Kidney (tissue), 14 donors: ENCODE results near the gene PDHX. TPM values are rescaled to one million over a fixed set of nuclear protein-coding genes. Genes with fewer than 3 reads are reported as not detected.

Source experiments
- DNase-seq, 5 donors: peaks; one replicate each; pipeline ENCODE4 v3.0.0-alpha.2; 2013 to 2020
- FAIRE-seq: peaks from 2 replicates; lab custom pipeline; 2012; peaks lifted over from hg19 to GRCh38; lab: Jason Lieb, UNC
- H3K27ac ChIP-seq, 2 donors: one replicate each; pipeline ENCODE4 v1.7.0; 2013; ENCODE audit warnings: low read depth in 2 of 2, low read length in 2 of 2, inconsistent platforms in 1 of 2
- H3K27me3 ChIP-seq: one replicate; pipeline ENCODE4 v1.7.1; 2013; ENCODE audit warnings: low read length, inconsistent platforms; ENCODE audit not compliant: control insufficient read depth, insufficient read depth
- H3K36me3 ChIP-seq, 3 donors: one replicate each; pipeline versions ENCODE4 v1.7.0 to v1.7.1; 2013; ENCODE audit warnings: low read length in 3 of 3, control low read depth in 1 of 3, inconsistent platforms in 1 of 3; ENCODE audit not compliant: insufficient read depth in 3 of 3, control insufficient read depth in 2 of 3
- H3K4me1 ChIP-seq, 3 donors: one replicate each; pipeline versions ENCODE4 v1.7.0 to v1.7.1; 2013; ENCODE audit warnings: low read length in 3 of 3, inconsistent platforms in 1 of 3, low read depth in 1 of 3; ENCODE audit not compliant: control insufficient read depth in 2 of 3, insufficient read depth in 2 of 3
- H3K4me3 ChIP-seq, 3 donors: one replicate each; pipeline versions ENCODE4 v1.7.0 to v1.8.1; 2013; ENCODE audit warnings: low read length in 3 of 3, control low read depth in 1 of 3, inconsistent platforms in 1 of 3
- H3K9ac ChIP-seq, 3 donors: one replicate each; pipeline versions ENCODE4 v1.7.0 to v1.7.1; 2013; ENCODE audit warnings: low read length in 3 of 3, control low read depth in 1 of 3, inconsistent platforms in 1 of 3
- H3K9me3 ChIP-seq, 3 donors: one replicate each; pipeline versions ENCODE4 v1.7.0 to v1.7.1; 2013; ENCODE audit warnings: low read length in 3 of 3, control low read depth in 1 of 3, inconsistent platforms in 1 of 3; ENCODE audit not compliant: control insufficient read depth in 2 of 3, insufficient read depth in 1 of 3
- intact Hi-C: fragments of 100-400 bp; cut with DNase I; formaldehyde crosslinking; loops from one replicate; pipeline ENCODE4 v1.11.1; 2022
- polyA plus RNA-seq: library from polyadenylated mRNA; stranded (reverse); fragments of 350-450 nt; fragmentation: Illumina TruSeq; extraction: RNeasy Lipid Tissue Mini Kit (QIAGEN cat#74804); gene quantifications from one replicate; pipeline ENCODE4 v1.2.3, GENCODE V29; 2014; ENCODE audit warnings: low read depth, low replicate concordance; ENCODE audit not compliant: insufficient read depth
- total RNA-seq: library from RNA; stranded (reverse); fragmentation: NEBNext Ultra II Directional; extraction: Animal tissue kit (Norgen Biotek cat#: 25700); gene quantifications from one replicate; pipeline ENCODE4 v1.2.1, GENCODE V29; 2021
- TF ChIP-seq, protein P1 (sequence below): IDR thresholded peaks from 3 replicates; pipeline ENCODE4 v1.5.1; 2012; ENCODE audit warnings: mild to moderate bottlenecking, moderate library complexity, borderline replicate concordance; ENCODE audit not compliant: insufficient read depth; ENCODE audit errors: extremely low read depth
- donor health status: control.
- donor health status: control.
- donor health status: control.
- donor health status: control.
- donor health status: control.
- donor health status: DM: yes; HTN: yes; CAD: no.
- donor health status: Normal renal cell carcinoma (clear cell type).

PDHX gene
- total and polyA plus RNA-seq, 2 donors from 2014 or later: 29.6 to 32.6 TPM

DNA sequence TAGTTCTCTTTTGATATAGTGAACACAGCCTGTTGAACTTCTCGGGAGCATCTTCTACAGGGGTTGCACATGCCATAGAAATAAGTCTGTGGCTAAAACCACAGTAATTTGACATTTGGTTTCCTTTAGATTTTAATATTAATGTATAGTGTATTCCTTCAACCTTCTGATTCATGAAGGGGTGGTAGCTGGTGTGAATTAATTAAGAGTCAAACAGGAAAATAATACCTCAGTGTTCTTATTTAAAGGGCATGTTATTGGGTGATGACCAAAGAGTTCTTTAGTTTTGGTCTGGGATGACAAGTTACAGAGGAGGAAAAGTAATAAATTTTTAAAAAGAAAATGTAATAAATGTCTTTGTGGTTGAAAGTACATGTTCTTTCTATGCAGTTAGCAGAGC lies 86.8 kb downstream of the PDHX start:
- H3K9me3 ChIP-seq: no peaks in the 10 kb centered on the region
- H3K27me3 ChIP-seq: no peaks in the 10 kb centered on the region
- FAIRE-seq: no peak
- no peak overlapping the region for H3K9ac ChIP-seq
- no peak overlapping the region for H3K27ac ChIP-seq
- no peak for DNase-seq
- no peak overlapping the region for H3K4me3 ChIP-seq
- peaks cover 0 to 2% (median 0%) of the 10 kb centered on the region in 3 donors for H3K4me1 ChIP-seq
- TF ChIP-seq, protein P1, sequence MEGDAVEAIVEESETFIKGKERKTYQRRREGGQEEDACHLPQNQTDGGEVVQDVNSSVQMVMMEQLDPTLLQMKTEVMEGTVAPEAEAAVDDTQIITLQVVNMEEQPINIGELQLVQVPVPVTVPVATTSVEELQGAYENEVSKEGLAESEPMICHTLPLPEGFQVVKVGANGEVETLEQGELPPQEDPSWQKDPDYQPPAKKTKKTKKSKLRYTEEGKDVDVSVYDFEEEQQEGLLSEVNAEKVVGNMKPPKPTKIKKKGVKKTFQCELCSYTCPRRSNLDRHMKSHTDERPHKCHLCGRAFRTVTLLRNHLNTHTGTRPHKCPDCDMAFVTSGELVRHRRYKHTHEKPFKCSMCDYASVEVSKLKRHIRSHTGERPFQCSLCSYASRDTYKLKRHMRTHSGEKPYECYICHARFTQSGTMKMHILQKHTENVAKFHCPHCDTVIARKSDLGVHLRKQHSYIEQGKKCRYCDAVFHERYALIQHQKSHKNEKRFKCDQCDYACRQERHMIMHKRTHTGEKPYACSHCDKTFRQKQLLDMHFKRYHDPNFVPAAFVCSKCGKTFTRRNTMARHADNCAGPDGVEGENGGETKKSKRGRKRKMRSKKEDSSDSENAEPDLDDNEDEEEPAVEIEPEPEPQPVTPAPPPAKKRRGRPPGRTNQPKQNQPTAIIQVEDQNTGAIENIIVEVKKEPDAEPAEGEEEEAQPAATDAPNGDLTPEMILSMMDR: no peak
- intact Hi-C loops: no loop called here
- H3K36me3 ChIP-seq: no peaks in the 10 kb centered on the region

DNA sequence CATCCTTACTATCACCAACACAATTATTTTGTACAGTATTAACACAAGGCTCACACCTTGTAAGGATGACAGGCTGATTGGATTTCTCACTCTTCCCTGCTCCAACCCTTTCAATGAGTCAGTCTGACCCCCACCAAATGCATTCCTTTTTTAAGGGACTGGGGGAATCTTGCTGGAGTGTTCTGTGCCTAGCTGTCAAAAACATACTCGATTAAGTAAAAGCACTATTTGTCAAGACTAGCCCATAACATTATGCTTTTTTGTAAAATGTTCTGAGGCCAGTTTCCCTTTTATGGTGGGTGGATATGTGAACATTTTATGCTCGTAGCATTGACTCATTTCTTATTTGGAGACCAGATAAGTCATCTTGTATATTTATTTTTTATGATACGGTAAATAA lies 87.2 kb downstream of the PDHX start:
- Histone ChIP-seq H3K27me3 (no peaks in the 10 kb centered on the region), H3K4me1 (peaks cover 0 to 2% (median 0%) of the 10 kb centered on the region in 3 donors), H3K36me3 (no peaks in the 10 kb centered on the region), H3K9me3 (no peaks in the 10 kb centered on the region), H3K4me3 (no peak overlapping the region), H3K9ac (no peak overlapping the region), H3K27ac (no peak overlapping the region)
- TF ChIP-seq, protein P1: no peak
- intact Hi-C loops: no loop called here
- no peak for DNase-seq
- FAIRE-seq: no peak

DNA sequence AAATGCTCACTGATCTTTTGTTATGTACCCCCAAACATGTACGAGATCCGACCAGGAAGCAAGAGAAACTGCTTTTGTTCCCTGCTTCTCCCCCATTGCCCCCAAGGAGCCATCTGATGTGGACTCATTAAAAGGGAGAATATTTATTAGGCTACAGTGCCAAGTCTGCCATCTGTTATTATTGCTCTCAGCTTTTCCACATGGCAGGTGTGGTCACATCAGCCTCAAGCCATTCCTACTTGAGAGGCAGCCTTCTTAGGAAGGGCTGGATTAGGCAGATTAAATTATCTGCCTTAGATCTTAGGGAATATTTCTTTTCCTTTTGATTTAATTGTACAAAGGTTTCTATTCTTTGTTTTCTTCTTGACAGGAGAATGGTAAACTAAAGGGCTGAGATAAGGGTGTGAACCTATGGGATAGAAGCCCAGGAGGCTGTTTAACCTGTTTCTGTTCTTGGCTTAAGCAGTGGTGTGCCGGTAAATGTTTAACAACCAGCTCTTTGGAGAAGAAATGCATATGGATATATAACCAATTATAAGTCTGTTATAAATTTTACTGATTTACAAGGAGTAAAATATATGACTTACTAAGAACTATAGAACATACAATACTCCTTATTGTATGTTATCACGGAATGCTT lies 88.8 kb downstream of the PDHX start:
- DNase-seq (peak in 2 of 5 donors; percentile 57 to 68), FAIRE-seq (no peak)
- H3K4me1 ChIP-seq: peaks cover 0 to 2% (median 0%) of the 10 kb centered on the region in 3 donors
- no peak overlapping the region for H3K27ac ChIP-seq
- TF ChIP-seq, protein P1: no peak
- H3K27me3 ChIP-seq: no peaks in the 10 kb centered on the region
- H3K9me3 ChIP-seq: no peaks in the 10 kb centered on the region
- no peaks in the 10 kb centered on the region for H3K36me3 ChIP-seq
- no peak overlapping the region for H3K4me3 ChIP-seq
- intact Hi-C loops: no loop called here
- H3K9ac ChIP-seq: no peak overlapping the region
